NCI-H2196 (cell line): ENCODE measurements around the gene CLSTN2.

ENCODE experiments used
- DNase-seq: peaks from one replicate; lab custom pipeline; 2025; ENCODE audit not compliant: unreplicated experiment; lab: John Stamatoyannopoulos, UW

Gene CLSTN2

GRCh38 chr3:140573011-140573410 lies 638.0 kb downstream of the CLSTN2 start:
- no peak for DNase-seq

GRCh38 chr3:140574375-140574774 lies 639.4 kb downstream of the CLSTN2 start:
- DNase-seq, result no peak

- no peak for DNase-seq
These were observed 641.5 kb downstream of the CLSTN2 start for GRCh38 chr3:140576449-140576848.

- DNase-seq, result no peak
These were observed 642.9 kb downstream of the CLSTN2 start for GRCh38 chr3:140577911-140578310.

GRCh38 chr3:140579260-140579659 lies 644.3 kb downstream of the CLSTN2 start:
- no peak for DNase-seq

- no peak for DNase-seq
These were observed 645.8 kb downstream of the CLSTN2 start for GRCh38 chr3:140580746-140581145.

GRCh38 chr3:140584549-140584948 lies 649.6 kb downstream of the CLSTN2 start:
- DNase-seq, result no peak

GRCh38 chr3:140585828-140586227 lies 650.8 kb downstream of the CLSTN2 start:
- no peak for DNase-seq

GRCh38 chr3:140586311-140586710 lies 651.3 kb downstream of the CLSTN2 start:
- DNase-seq, result no peak

GRCh38 chr3:140588558-140588957 lies 653.6 kb downstream of the CLSTN2 start:
- no peak for DNase-seq

- DNase-seq, result no peak
These were observed 658.8 kb downstream of the CLSTN2 start for GRCh38 chr3:140593766-140594165.

- DNase-seq, result no peak
These were observed 660.3 kb downstream of the CLSTN2 start for GRCh38 chr3:140595295-140595694.

- DNase-seq, result no peak
These were observed 662.4 kb downstream of the CLSTN2 start for GRCh38 chr3:140597364-140597763.

GRCh38 chr3:140597792-140598191 lies 662.8 kb downstream of the CLSTN2 start:
- DNase-seq, result no peak

- no peak for DNase-seq
These were observed 664.0 kb downstream of the CLSTN2 start for GRCh38 chr3:140599009-140599408.

- no peak for DNase-seq
These were observed 664.5 kb downstream of the CLSTN2 start for GRCh38 chr3:140599496-140599895.

GRCh38 chr3:140601881-140602280 lies 666.9 kb downstream of the CLSTN2 start:
- DNase-seq, result no peak

GRCh38 chr3:140602781-140603180 lies 667.8 kb downstream of the CLSTN2 start:
- DNase-seq, result no peak

- DNase-seq, result no peak
These were observed 668.8 kb downstream of the CLSTN2 start for GRCh38 chr3:140603766-140604165.

- no peak for DNase-seq
These were observed 675.6 kb downstream of the CLSTN2 start for GRCh38 chr3:140610544-140610943.

GRCh38 chr3:140614001-140614400 lies 679.0 kb downstream of the CLSTN2 start:
- no peak for DNase-seq

- DNase-seq, result no peak
These were observed 682.1 kb downstream of the CLSTN2 start for GRCh38 chr3:140617135-140617534.

- no peak for DNase-seq
These were observed 691.9 kb downstream of the CLSTN2 start for GRCh38 chr3:140626856-140627255.
